A673 (cell line): Measurements from ENCODE around the gene CTTN.

Source experiments
- CTCF ChIP-seq: fragments of 300-800, 200-600 bp; sonication (generic); conservative IDR thresholded peaks from 2 replicates; pipeline ENCODE4 v1.5.1; 2017; ENCODE audit warnings: low read depth, mild to moderate bottlenecking, antibody characterized with exemption, low read length, moderate library complexity, mixed read lengths
- EZH2 ChIP-seq: fragments of 200-600 bp; sonication (generic); IDR thresholded peaks from 2 replicates; pipeline ENCODE4 v1.6.1; 2017; ENCODE audit warnings: borderline replicate concordance, low read depth, mild to moderate bottlenecking, mixed read lengths, antibody characterized with exemption, low read length; ENCODE audit not compliant: poor library complexity, severe bottlenecking

- TF ChIP-seq EZH2 (no peak), CTCF (no peak)
These were observed 21.7 kb downstream of the CTTN start for GRCh38 chr11:70420008-70420464.
